HCT116 (cell line): Measurements from ENCODE around the gene CLEC16A. TPM values are rescaled to one million over a fixed set of nuclear protein-coding genes. Genes with fewer than 3 reads are reported as not detected.
A peak's percentile ranks its signal among the peaks of the same experiment; 100 is the strongest.

ENCODE experiments used
- ATAC-seq: fragments of 200-7000 bp; cut with Tn5 transposase; 2 replicates; pipeline ENCODE4 v1.9.1; 2020; ENCODE audit warnings: mild to moderate bottlenecking, moderate library complexity
- BruUV-seq: library from RNA; stranded (reverse); fragments of 400-500 nt; replicated peaks from 2 replicates; lab custom pipeline; 2021; lab: Mats Ljungman, UMichigan
- CTCF ChIA-PET: fragments of 300-600 bp; sonication (Branson Sonifier 250); formaldehyde crosslinking; loops from one replicate; lab custom pipeline; 2021; ENCODE audit warnings: antibody characterized with exemption; lab: Charles Lee
- POLR2A ChIA-PET: fragments of 300-600, 350-600 bp; sonication (Branson Sonifier 250); formaldehyde crosslinking; loops from one replicate; lab custom pipeline; 2021; ENCODE audit warnings: antibody characterized with exemption; lab: Charles Lee
- RAD21 ChIA-PET, 2 experiments: fragments of 300-600 bp; sonication (Branson Sonifier 250); formaldehyde crosslinking; loops; one replicate each; lab custom pipeline; 2023; ENCODE audit warnings: low total read pairs in 2 of 2; ENCODE audit not compliant: uncharacterized antibody in 2 of 2, unreplicated experiment in 2 of 2, low non-redundant PET in 1 of 2; lab: Charles Lee
- DNase-seq: peaks from one replicate; pipeline ENCODE4 v3.0.0-alpha.2; 2010; ENCODE audit warnings: low read depth, low spot score
- H2AFZ ChIP-seq: fragments of 200-600 bp; shearing (Covaris generic), sonication (generic); 2 replicates; pipeline ENCODE4 v1.6.1; 2017; ENCODE audit warnings: low read depth, mixed run types, mixed read lengths, antibody characterized with exemption, low read length; ENCODE audit not compliant: poor library complexity, severe bottlenecking
- H3K27ac ChIP-seq: 2 replicates; pipeline ENCODE4 v1.5.1; 2012; ENCODE audit warnings: low read depth, low read length
- H3K27me3 ChIP-seq: fragments of 200-600 bp; sonication (generic); 2 replicates; pipeline ENCODE4 v1.6.1; 2016; ENCODE audit warnings: mixed run types, low read length, mixed read lengths; ENCODE audit not compliant: insufficient read depth
- H3K36me3 ChIP-seq, 2 experiments: fragments of 200-500 bp in 1 of 2; fragments of 200-600 bp in 1 of 2; sonication (Bioruptor generic) in 1 of 2; sonication (generic) in 1 of 2; 2 replicates each; pipeline versions ENCODE4 v1.5.1 to v1.6.1; 2014 to 2016; ENCODE audit warnings: low read length in 2 of 2, inconsistent platforms in 1 of 2, mixed read lengths in 1 of 2, mixed run types in 1 of 2; ENCODE audit not compliant: insufficient read depth in 2 of 2, control insufficient read depth in 1 of 2
- H3K4me1 ChIP-seq, 2 experiments: fragments of 200-600 bp in 1 of 2; sonication (generic) in 1 of 2; 2 replicates each; pipeline versions ENCODE4 v1.5.1 to v1.6.1; 2012 to 2017; ENCODE audit warnings: low read length in 2 of 2, inconsistent platforms in 1 of 2, mild to moderate bottlenecking in 1 of 2, mixed read lengths in 1 of 2, mixed run types in 1 of 2, moderate library complexity in 1 of 2; ENCODE audit not compliant: insufficient read depth in 2 of 2, control insufficient read depth in 1 of 2
- H3K4me2 ChIP-seq: fragments of 200-600 bp; sonication (generic); 2 replicates; pipeline ENCODE4 v1.6.1; 2017; ENCODE audit warnings: mixed run types, low read length, mixed read lengths
- H3K4me3 ChIP-seq, 2 experiments: fragments of 200-600 bp in 1 of 2; sonication (generic) in 1 of 2; replicated peaks in 1 of 2; 2 replicates each; pipeline ENCODE4 v1.5.1; 2011 to 2016; ENCODE audit warnings: low read length in 2 of 2, control low read depth in 1 of 2, low read depth in 1 of 2, mild to moderate bottlenecking in 1 of 2, mixed read lengths in 1 of 2, mixed run types in 1 of 2
- H3K79me2 ChIP-seq: fragments of 200-600 bp; sonication (generic); 2 replicates; pipeline ENCODE4 v1.6.1; 2017; ENCODE audit warnings: mild to moderate bottlenecking, mixed run types, low read length, moderate library complexity, mixed read lengths; ENCODE audit not compliant: insufficient read depth
- H3K9ac ChIP-seq: fragments of 200-600 bp; sonication (generic); 2 replicates; pipeline ENCODE4 v1.6.1; 2016; ENCODE audit warnings: low read length, mixed read lengths
- H3K9me2 ChIP-seq: fragments of 200-600 bp; sonication (generic), shearing (Covaris generic); 2 replicates; pipeline ENCODE4 v1.6.1; 2017; ENCODE audit warnings: mixed run types, mild to moderate bottlenecking, moderate library complexity; ENCODE audit not compliant: insufficient read depth
- H3K9me3 ChIP-seq, 2 experiments: fragments of 200-500 bp in 1 of 2; fragments of 200-600 bp in 1 of 2; sonication (Bioruptor generic) in 1 of 2; sonication (generic) in 1 of 2; 2 replicates each; pipeline ENCODE4 v1.6.1; 2014 to 2017; ENCODE audit warnings: low read length in 2 of 2, mixed read lengths in 2 of 2, inconsistent platforms in 1 of 2, low read depth in 1 of 2, mild to moderate bottlenecking in 1 of 2, mixed run types in 1 of 2, moderate library complexity in 1 of 2; ENCODE audit not compliant: control insufficient read depth in 1 of 2, insufficient read depth in 1 of 2
- H4K20me1 ChIP-seq: fragments of 200-600 bp; sonication (generic), shearing (Covaris generic); 2 replicates; pipeline ENCODE4 v1.6.1; 2017; ENCODE audit warnings: mixed run types, mild to moderate bottlenecking, moderate library complexity; ENCODE audit not compliant: insufficient read depth
- CBX3 ChIP-seq: IDR thresholded peaks from 2 replicates; pipeline ENCODE4 v1.6.1; 2012; ENCODE audit warnings: low read depth
- ELF1 ChIP-seq: IDR thresholded peaks from 2 replicates; pipeline ENCODE4 v1.6.1; 2012; ENCODE audit warnings: low read depth, borderline replicate concordance
- EZH2phosphoT487 ChIP-seq: fragments of 200-600 bp; IDR thresholded peaks from 2 replicates; pipeline ENCODE4 v1.6.1; 2018; ENCODE audit warnings: antibody characterized with exemption, borderline replicate concordance
- FOSL1 ChIP-seq: IDR thresholded peaks from 2 replicates; pipeline ENCODE4 v1.6.1; 2012; ENCODE audit warnings: low read depth
- POLR2A ChIP-seq: IDR thresholded peaks from 2 replicates; pipeline ENCODE4 v1.7.0; 2011; ENCODE audit warnings: borderline replicate concordance; ENCODE audit not compliant: insufficient read depth, insufficient read length; ENCODE audit errors: extremely low read depth
- POLR2AphosphoS5 ChIP-seq: IDR thresholded peaks from 2 replicates; pipeline ENCODE4 v1.6.1; 2011; ENCODE audit warnings: mild to moderate bottlenecking, low read depth, low read length, moderate library complexity
- REST ChIP-seq: IDR thresholded peaks from 2 replicates; pipeline ENCODE4 v1.6.1; 2012; ENCODE audit warnings: low read depth
- SIN3A ChIP-seq: IDR thresholded peaks from 2 replicates; pipeline ENCODE4 v1.6.1; 2012; ENCODE audit warnings: low read depth
- SP1 ChIP-seq: IDR thresholded peaks from 2 replicates; pipeline ENCODE4 v1.6.1; 2012; ENCODE audit warnings: low read depth
- SRF ChIP-seq: IDR thresholded peaks from 2 replicates; pipeline ENCODE4 v1.6.1; 2012; ENCODE audit warnings: low read depth
- YY1 ChIP-seq: IDR thresholded peaks from 2 replicates; pipeline ENCODE4 v1.6.1; 2011; ENCODE audit warnings: low read length, low read depth, moderate library complexity, mild to moderate bottlenecking; ENCODE audit not compliant: insufficient replicate concordance; ENCODE audit errors: extremely low read depth
- ZFX ChIP-seq: fragments of 450-650 bp; IDR thresholded peaks from 2 replicates; pipeline ENCODE4 v1.6.1; 2017
- intact Hi-C: fragments of 100-400 bp; cut with micrococcal nuclease; formaldehyde crosslinking; loops from 2 replicates; pipeline ENCODE4 v1.10.0; 2022
- total RNA-seq: library from RNA; stranded (reverse); gene quantifications from one replicate; pipeline ENCODE4 v1.2.1, GENCODE V29; 2021; ENCODE audit not compliant: unreplicated experiment
- TF ChIP-seq, protein P1 (sequence below): IDR thresholded peaks from 2 replicates; pipeline ENCODE4 v1.6.1; 2012
- TF ChIP-seq, protein P2 (sequence below), 3 experiments: fragments of 200-600 bp in 1 of 3; sonication (generic) in 1 of 3; IDR thresholded peaks in 2 of 3; conservative IDR thresholded peaks in 1 of 3; 2 replicates each; pipeline ENCODE4 v1.5.1; 2012 to 2017; ENCODE audit warnings: low read depth in 2 of 3, low read length in 2 of 3, antibody characterized with exemption in 1 of 3, borderline replicate concordance in 1 of 3, control low read depth in 1 of 3, mild to moderate bottlenecking in 1 of 3, mixed read lengths in 1 of 3, mixed run types in 1 of 3, moderate library complexity in 1 of 3; ENCODE audit not compliant: insufficient read depth in 1 of 3

The CLEC16A gene
- total RNA-seq, 1 experiment from 2014 or later, result 18.0 TPM

DNA sequence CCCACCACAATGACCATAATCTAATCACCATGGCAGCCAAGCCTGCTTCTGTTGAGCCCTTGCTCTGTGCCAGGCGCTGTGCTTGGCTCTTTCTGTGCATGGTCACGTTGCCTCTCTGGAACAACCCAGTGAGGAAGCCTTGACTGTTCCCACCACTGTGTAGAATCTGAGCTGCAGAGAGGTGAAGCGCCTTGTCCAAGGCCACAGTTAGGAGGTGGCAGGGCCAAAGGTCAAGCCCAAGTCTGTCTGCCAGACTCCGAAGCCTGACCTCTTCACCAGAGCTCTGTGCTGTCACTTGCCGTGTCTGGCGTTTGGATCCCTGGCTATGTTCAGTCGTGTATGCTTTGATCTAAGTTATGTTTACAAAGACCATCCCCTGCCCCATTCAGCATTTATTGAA lies 10.5 kb downstream of the CLEC16A start:
- H3K9me2 ChIP-seq, result no peaks in the 10 kb centered on the region
- H3K4me3 ChIP-seq, result no peak overlapping the region
- no peak overlapping the region for H3K9ac ChIP-seq
- H2AFZ ChIP-seq, result no peak overlapping the region
- intact Hi-C loops, result no loop called here
- H3K4me1 ChIP-seq, result peaks cover 11 to 22% of the 10 kb centered on the region in 2 experiments; a peak in 3 of 4 replicates
- no peak overlapping the region for H3K27ac ChIP-seq
- no peak overlapping the region for H3K4me2 ChIP-seq
- ChIA-PET RAD21 (no interaction called here), CTCF (interaction anchor here (1.3 to 1.7 kb wide), 2 partner anchors 13 to 302 kb away, joined by 4 to 5 read pairs; partner anchors contain the start of genes DEXI and SOCS1), POLR2A (no interaction called here)
- BruUV-seq, result no TSS peak
- peaks cover 40% of the 10 kb centered on the region for H3K79me2 ChIP-seq
- DNase-seq, result no peak
- H4K20me1 ChIP-seq, result no peaks in the 10 kb centered on the region
- H3K27me3 ChIP-seq, result no peaks in the 10 kb centered on the region
- H3K9me3 ChIP-seq, result no peaks in the 10 kb centered on the region
- no peaks in the 10 kb centered on the region for H3K36me3 ChIP-seq
- TF ChIP-seq ZFX, result no peak
- TF ChIP-seq, protein P1, sequence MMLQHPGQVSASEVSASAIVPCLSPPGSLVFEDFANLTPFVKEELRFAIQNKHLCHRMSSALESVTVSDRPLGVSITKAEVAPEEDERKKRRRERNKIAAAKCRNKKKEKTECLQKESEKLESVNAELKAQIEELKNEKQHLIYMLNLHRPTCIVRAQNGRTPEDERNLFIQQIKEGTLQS, result no peak
- no peak for ATAC-seq

- ATAC-seq (no peak), DNase-seq (no peak)
- Histone ChIP-seq H3K27me3 (no peaks in the 10 kb centered on the region), H3K4me1 (peaks cover 8 to 14% of the 10 kb centered on the region in 2 experiments; a peak in 3 of 4 replicates), H3K9me2 (no peaks in the 10 kb centered on the region), H3K27ac (no peak overlapping the region), H4K20me1 (no peaks in the 10 kb centered on the region), H3K9ac (no peak overlapping the region), H3K9me3 (no peaks in the 10 kb centered on the region), H3K4me3 (no peak overlapping the region), H3K36me3 (no peaks in the 10 kb centered on the region; a peak in 1 of 4 replicates), H3K79me2 (peaks cover 20% of the 10 kb centered on the region; the same call in 1 of the 2 replicates), H3K4me2 (peak overlapping the region; percentile 15; the same call in 1 of the 2 replicates), H2AFZ (no peak overlapping the region)
- RAD21 ChIA-PET, result no interaction called here
- BruUV-seq, result no TSS peak
- CTCF ChIA-PET, result interaction anchor here (2.1 to 2.3 kb wide), 2 partner anchors 9 to 13 kb away, joined by 9 to 10 read pairs; no protein-coding TSS in a partner anchor
- POLR2A ChIA-PET, result no interaction called here
- intact Hi-C loops, result no loop called here
- TF ChIP-seq CBX3 (no peak), SP1 (no peak), SIN3A (no peak), FOSL1 (no peak), SRF (no peak), POLR2A (no peak), EZH2phosphoT487 (no peak), ELF1 (no peak), POLR2AphosphoS5 (no peak), REST (no peak), YY1 (no peak)
- TF ChIP-seq, protein P1, result no peak
- TF ChIP-seq, protein P2, sequence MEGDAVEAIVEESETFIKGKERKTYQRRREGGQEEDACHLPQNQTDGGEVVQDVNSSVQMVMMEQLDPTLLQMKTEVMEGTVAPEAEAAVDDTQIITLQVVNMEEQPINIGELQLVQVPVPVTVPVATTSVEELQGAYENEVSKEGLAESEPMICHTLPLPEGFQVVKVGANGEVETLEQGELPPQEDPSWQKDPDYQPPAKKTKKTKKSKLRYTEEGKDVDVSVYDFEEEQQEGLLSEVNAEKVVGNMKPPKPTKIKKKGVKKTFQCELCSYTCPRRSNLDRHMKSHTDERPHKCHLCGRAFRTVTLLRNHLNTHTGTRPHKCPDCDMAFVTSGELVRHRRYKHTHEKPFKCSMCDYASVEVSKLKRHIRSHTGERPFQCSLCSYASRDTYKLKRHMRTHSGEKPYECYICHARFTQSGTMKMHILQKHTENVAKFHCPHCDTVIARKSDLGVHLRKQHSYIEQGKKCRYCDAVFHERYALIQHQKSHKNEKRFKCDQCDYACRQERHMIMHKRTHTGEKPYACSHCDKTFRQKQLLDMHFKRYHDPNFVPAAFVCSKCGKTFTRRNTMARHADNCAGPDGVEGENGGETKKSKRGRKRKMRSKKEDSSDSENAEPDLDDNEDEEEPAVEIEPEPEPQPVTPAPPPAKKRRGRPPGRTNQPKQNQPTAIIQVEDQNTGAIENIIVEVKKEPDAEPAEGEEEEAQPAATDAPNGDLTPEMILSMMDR (IDR thresholded peaks at IDR 0.05 in 2 of 3, conservative IDR thresholded peaks at IDR 0.05 in 1 of 3; ENCODE audit: borderline replicate concordance in 1 of 3, insufficient read depth in 1 of 3, low read depth in 2 of 3, low read length in 2 of 3), result no peak
Measured at GRCh38 chr16:10957771-10958482, 13.6 kb downstream of the CLEC16A start.
